Ascending aorta (tissue), 2 donors: ENCODE measurements around the gene ATP8A2. TPM values are rescaled to one million over a fixed set of nuclear protein-coding genes. Genes with fewer than 3 reads are reported as not detected.

Experiments used
- DNase-seq, 2 donors: peaks; one replicate each; pipeline ENCODE4 v3.0.0-alpha.2; 2019; ENCODE audit warnings: low spot score in 2 of 2
- H3K27ac ChIP-seq, 2 donors: fragments of 200-600 bp; sonication (generic); one replicate each; pipeline ENCODE4 v1.5.1; 2016 to 2017; ENCODE audit warnings: mild to moderate bottlenecking in 1 of 2
- H3K27me3 ChIP-seq: fragments of 200-600 bp; sonication (generic); one replicate; pipeline ENCODE4 v1.5.1; 2017
- H3K36me3 ChIP-seq, 2 donors: fragments of 200-600 bp; sonication (generic); one replicate each; pipeline ENCODE4 v1.5.1; 2016
- H3K4me1 ChIP-seq, 2 donors: fragments of 200-600 bp; sonication (generic); one replicate each; pipeline ENCODE4 v1.5.1; 2016 to 2017; ENCODE audit warnings: mild to moderate bottlenecking in 1 of 2
- H3K4me3 ChIP-seq, 2 donors: fragments of 200-600 bp; sonication (generic); one replicate each; pipeline ENCODE4 v1.5.1; 2016 to 2017; ENCODE audit warnings: mild to moderate bottlenecking in 1 of 2
- H3K9me3 ChIP-seq, 2 donors: fragments of 200-600 bp; sonication (generic); one replicate each; pipeline ENCODE4 v1.5.1; 2016
- CTCF ChIP-seq, 3 experiments: fragments of 200-600 bp in 2 of 3; fragments of 450-650 bp in 1 of 3; sonication (generic) in 2 of 3; IDR thresholded peaks; one replicate each; pipeline ENCODE4 v1.5.1; 2016 to 2019; ENCODE audit warnings: antibody characterized with exemption in 3 of 3, mild to moderate bottlenecking in 1 of 3, moderate library complexity in 1 of 3
- intact Hi-C: fragments of 100-400 bp; cut with DNase I; formaldehyde crosslinking; loops from one replicate; pipeline ENCODE4 v1.15.1; 2023
- total RNA-seq: library from RNA; depleted of rRNA; stranded (reverse); fragments of >200 nt; gene quantifications from one replicate; pipeline ENCODE4 v1.1.0, GENCODE V29; 2016

Gene ATP8A2
- total RNA-seq, 1 donor from 2014 or later = under 0.01 TPM

DNA sequence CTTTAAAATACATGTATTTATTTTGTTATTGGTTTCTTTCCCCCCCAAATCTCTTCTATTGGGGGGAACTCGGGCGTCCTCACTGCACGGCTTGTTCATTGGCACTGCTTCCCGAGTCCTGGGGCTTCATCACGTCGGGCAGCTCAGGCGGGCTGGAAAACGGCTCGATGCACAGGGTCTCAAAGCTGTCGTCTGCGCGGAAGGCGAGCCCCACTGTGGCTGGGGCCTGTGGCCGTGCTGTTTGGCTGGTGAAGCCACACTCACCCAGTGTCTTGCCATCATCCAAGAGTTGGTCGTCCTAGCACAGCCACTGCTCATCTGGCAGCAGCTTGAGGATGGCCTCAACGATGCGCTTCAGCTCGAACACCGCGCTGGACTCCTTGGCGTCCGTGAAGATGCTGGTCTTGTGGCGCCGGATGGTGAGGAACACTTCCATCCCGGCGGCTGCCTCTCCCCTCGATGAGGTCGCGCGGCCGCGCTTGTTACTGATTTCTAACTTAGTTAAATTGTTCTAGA lies 6.0 kb upstream of the ATP8A2 start:
- no peak for DNase-seq
- TF ChIP-seq CTCF (IDR thresholded peaks at IDR 0.05) = no peak
- intact Hi-C loops = no loop called here

DNA sequence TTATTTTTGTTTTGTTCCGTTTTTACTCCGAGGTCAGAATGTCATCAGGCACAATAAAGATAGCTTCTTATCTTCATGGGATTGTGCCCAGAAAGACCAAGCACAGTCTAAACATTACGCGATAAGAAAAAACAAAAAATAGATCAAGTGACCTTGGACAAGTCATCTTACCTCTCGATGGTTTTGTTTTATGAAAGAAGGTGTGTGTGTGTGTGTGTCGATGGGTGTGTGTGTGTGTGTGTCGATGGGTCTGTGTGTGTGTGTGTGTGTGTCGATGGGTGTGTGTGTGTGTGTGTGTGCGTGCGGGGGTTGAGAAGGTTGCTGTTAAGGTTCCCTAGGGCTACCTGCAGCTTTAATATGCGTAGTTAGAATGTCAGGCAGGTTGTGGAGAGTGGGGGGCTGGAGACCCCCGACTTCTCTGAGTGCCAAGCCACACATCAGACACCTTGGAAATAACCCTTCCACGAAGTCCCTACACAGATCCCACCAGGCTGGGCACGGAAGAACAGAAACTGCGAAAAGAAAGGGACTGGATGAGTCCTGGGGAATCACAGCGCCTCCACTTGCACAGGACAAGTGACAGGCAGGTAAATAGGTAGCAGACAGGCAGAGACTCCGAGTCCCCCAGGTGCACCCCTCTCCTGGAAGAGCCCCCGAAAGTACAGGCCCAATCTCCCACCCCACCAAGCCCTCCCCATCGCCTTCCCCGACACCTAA lies 458 bp upstream of the ATP8A2 start:
- Histone ChIP-seq H3K4me1 (no peaks in the 10 kb centered on the region), H3K27ac (no peak overlapping the region), H3K27me3 (peaks cover 6% of the 10 kb centered on the region), H3K36me3 (no peaks in the 10 kb centered on the region), H3K9me3 (no peaks in the 10 kb centered on the region), H3K4me3 (peak overlapping the region; percentile 54 to 55)
- no peak for DNase-seq
- intact Hi-C loops = no loop called here
- no peak for TF ChIP-seq CTCF (IDR thresholded peaks at IDR 0.05)

More for the DNA sequence above, 6.0 kb upstream of the ATP8A2 start:
- no peaks in the 10 kb centered on the region for H3K9me3 ChIP-seq
- no peaks in the 10 kb centered on the region for H3K36me3 ChIP-seq
- no peak overlapping the region for H3K27ac ChIP-seq
- H3K4me3 ChIP-seq = no peak overlapping the region
- H3K4me1 ChIP-seq = no peaks in the 10 kb centered on the region
- no peaks in the 10 kb centered on the region for H3K27me3 ChIP-seq

GRCh38 chr13:25372284-25373081 lies 709 bp downstream of the ATP8A2 start:
- no peaks in the 10 kb centered on the region for H3K4me1 ChIP-seq
- H3K27me3 ChIP-seq = peaks cover 6% of the 10 kb centered on the region
- TF ChIP-seq CTCF (IDR thresholded peaks at IDR 0.05) = no peak
- no peaks in the 10 kb centered on the region for H3K36me3 ChIP-seq
- H3K9me3 ChIP-seq = no peaks in the 10 kb centered on the region
- no peak overlapping the region for H3K27ac ChIP-seq
- DNase-seq = no peak
- intact Hi-C loops = no loop called here
- H3K4me3 ChIP-seq = peak overlapping the region; percentile 54 to 55

GRCh38 chr13:25375727-25376358 lies 4.1 kb downstream of the ATP8A2 start:
- TF ChIP-seq CTCF (IDR thresholded peaks at IDR 0.05) = peak; percentile 30 to 55 (median 31)
- H3K27me3 ChIP-seq = peaks cover 6% of the 10 kb centered on the region

DNA sequence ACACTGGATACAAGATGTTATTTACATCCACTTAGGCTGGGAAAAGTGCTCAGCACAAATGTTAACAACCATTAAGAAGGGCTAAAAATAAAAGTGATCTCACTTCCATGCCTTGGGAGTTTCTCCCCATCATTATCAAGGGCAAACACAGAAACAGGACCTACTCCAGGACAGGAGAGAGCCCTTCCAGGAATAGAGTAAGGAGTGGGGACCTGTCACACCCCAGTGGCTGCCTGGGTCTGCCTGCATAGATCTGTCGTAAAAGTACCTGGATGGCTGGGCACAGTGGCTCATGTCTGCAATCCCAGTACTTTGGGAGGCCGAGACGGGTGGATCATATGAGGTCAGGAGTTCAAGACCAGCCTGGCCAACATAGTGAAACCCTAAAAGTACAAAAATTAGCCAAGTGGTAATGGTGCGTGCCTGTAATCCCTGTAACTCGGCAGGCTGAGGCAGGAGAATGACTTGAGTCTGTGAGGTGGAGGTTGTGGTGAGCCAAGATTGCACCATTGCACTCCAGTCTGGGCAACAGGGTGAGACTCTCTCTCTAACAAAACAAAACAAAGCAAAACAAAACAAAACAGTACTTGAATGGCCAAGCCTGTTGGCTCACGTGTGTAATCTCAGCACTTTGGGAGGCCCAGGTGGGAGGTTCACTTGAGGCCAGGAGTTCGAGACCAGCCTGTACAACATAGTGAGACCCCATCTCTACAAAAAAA lies 5.6 kb downstream of the ATP8A2 start:
- H3K27ac ChIP-seq = no peak overlapping the region
- no peak for DNase-seq
- no peaks in the 10 kb centered on the region for H3K36me3 ChIP-seq
- H3K9me3 ChIP-seq = no peaks in the 10 kb centered on the region
- TF ChIP-seq CTCF (IDR thresholded peaks at IDR 0.05) = no peak
- intact Hi-C loops = no loop called here
- H3K4me3 ChIP-seq = no peak overlapping the region
- peaks cover 3% of the 10 kb centered on the region for H3K27me3 ChIP-seq
- H3K4me1 ChIP-seq = no peaks in the 10 kb centered on the region

More at GRCh38 chr13:25375727-25376358, 4.1 kb downstream of the ATP8A2 start:
- Histone ChIP-seq H3K36me3 (no peaks in the 10 kb centered on the region), H3K9me3 (no peaks in the 10 kb centered on the region), H3K4me3 (no peak overlapping the region), H3K4me1 (no peaks in the 10 kb centered on the region), H3K27ac (no peak overlapping the region)
- intact Hi-C loops = no loop called here
- DNase-seq = no peak
